Measurements from ENCODE around the gene PTPRM.

DNA sequence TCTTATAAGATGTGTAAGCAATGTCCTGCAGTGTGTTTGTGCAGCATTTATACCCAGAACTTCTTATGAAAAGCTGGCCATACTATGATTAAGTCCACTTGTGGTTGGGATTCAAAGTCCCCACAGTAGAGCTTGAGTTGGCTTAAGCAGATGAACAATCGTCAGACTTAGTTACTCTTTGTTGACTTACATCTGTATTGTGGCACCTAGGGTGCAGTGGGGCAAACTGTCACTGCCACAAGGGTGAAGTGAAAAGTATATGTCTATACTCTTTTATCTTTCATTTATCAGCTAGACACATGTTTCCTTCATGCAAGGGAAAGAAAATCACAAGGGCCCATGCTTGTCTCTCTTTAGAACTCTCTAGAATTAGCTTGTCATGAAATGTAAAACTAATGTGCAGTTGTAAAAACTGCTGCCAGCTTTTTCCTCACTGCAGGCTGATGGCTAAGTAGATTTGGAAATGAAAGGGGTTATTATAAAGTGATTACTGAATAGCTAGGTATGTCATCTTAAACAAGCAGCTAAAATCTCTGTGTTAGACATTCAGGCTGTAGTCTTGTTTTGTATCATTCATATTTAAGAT is 474.5 kb downstream of the PTPRM start:
- TF ChIP-seq, protein P1, sequence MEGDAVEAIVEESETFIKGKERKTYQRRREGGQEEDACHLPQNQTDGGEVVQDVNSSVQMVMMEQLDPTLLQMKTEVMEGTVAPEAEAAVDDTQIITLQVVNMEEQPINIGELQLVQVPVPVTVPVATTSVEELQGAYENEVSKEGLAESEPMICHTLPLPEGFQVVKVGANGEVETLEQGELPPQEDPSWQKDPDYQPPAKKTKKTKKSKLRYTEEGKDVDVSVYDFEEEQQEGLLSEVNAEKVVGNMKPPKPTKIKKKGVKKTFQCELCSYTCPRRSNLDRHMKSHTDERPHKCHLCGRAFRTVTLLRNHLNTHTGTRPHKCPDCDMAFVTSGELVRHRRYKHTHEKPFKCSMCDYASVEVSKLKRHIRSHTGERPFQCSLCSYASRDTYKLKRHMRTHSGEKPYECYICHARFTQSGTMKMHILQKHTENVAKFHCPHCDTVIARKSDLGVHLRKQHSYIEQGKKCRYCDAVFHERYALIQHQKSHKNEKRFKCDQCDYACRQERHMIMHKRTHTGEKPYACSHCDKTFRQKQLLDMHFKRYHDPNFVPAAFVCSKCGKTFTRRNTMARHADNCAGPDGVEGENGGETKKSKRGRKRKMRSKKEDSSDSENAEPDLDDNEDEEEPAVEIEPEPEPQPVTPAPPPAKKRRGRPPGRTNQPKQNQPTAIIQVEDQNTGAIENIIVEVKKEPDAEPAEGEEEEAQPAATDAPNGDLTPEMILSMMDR (IDR thresholded peaks at IDR 0.05), result no peak
- TF ChIP-seq POLR2A (IDR thresholded peaks at IDR 0.05), result no peak
